H9 (cell line): ENCODE measurements around the gene PRR13. TPM values are rescaled to one million over a fixed set of nuclear protein-coding genes. Genes with fewer than 3 reads are reported as not detected.
"Not testable (repeated sequence)": the region's sequence is repeated elsewhere in the genome, so short reads cannot be mapped to it uniquely, and the experiment has no call there.

ENCODE experiments used
- DNase-seq: peaks from one replicate; pipeline ENCODE4 v3.0.0-alpha.2; 2017
- H2AFZ ChIP-seq: one replicate; pipeline ENCODE4 v1.6.1; 2013; ENCODE audit warnings: mild to moderate bottlenecking, low read length, control low read depth, moderate library complexity
- H2AK5ac ChIP-seq: 2 replicates; pipeline ENCODE4 v1.6.1; 2013; ENCODE audit warnings: low read length, control low read depth, mixed read lengths; ENCODE audit not compliant: insufficient read length
- H2BK120ac ChIP-seq: one replicate; pipeline ENCODE4 v1.6.1; 2013; ENCODE audit warnings: low read depth, mild to moderate bottlenecking, low read length, control low read depth, inconsistent platforms; ENCODE audit not compliant: poor library complexity, severe bottlenecking
- H2BK12ac ChIP-seq: 2 replicates; pipeline ENCODE4 v1.6.1; 2013; ENCODE audit warnings: low read length, control low read depth, mixed read lengths, low read depth; ENCODE audit not compliant: insufficient read length
- H2BK15ac ChIP-seq: 2 replicates; pipeline ENCODE4 v1.6.1; 2013; ENCODE audit warnings: low read depth, low read length, control low read depth
- H2BK20ac ChIP-seq: one replicate; pipeline ENCODE4 v1.6.1; 2013; ENCODE audit warnings: low read depth, mild to moderate bottlenecking, low read length, control low read depth, inconsistent platforms; ENCODE audit not compliant: poor library complexity, severe bottlenecking
- H2BK5ac ChIP-seq: 2 replicates; pipeline ENCODE4 v1.6.1; 2013; ENCODE audit warnings: low read length, control low read depth, mixed read lengths; ENCODE audit not compliant: insufficient read length
- H3K14ac ChIP-seq: 2 replicates; pipeline ENCODE4 v1.6.1; 2013; ENCODE audit warnings: low read length, control low read depth; ENCODE audit not compliant: insufficient read depth
- H3K18ac ChIP-seq: 2 replicates; pipeline ENCODE4 v1.6.1; 2013; ENCODE audit warnings: low read depth, mild to moderate bottlenecking, mixed read lengths, low read length, control low read depth; ENCODE audit not compliant: insufficient read length
- H3K23ac ChIP-seq: 2 replicates; pipeline ENCODE4 v1.6.1; 2013; ENCODE audit warnings: low read length, control low read depth, mixed read lengths, low read depth; ENCODE audit not compliant: insufficient read length
- H3K23me2 ChIP-seq: 2 replicates; pipeline ENCODE4 v1.6.1; 2013; ENCODE audit warnings: low read depth, mild to moderate bottlenecking, mixed read lengths, low read length, control low read depth; ENCODE audit not compliant: insufficient read length, poor library complexity, severe bottlenecking
- H3K27ac ChIP-seq: 2 replicates; pipeline ENCODE4 v1.5.1; 2013; ENCODE audit warnings: low read length, control low read depth, mixed read lengths, low read depth; ENCODE audit not compliant: insufficient read length
- H3K27me3 ChIP-seq: 2 replicates; pipeline ENCODE4 v1.6.1; 2013; ENCODE audit warnings: low read length, control low read depth, inconsistent platforms; ENCODE audit not compliant: insufficient read depth
- H3K4ac ChIP-seq: 2 replicates; pipeline ENCODE4 v1.6.1; 2013; ENCODE audit warnings: low read depth, mild to moderate bottlenecking, control low read depth, inconsistent platforms, low read length, moderate library complexity
- H3K4me1 ChIP-seq: 2 replicates; pipeline ENCODE4 v1.6.1; 2013; ENCODE audit warnings: low read length, control low read depth, inconsistent platforms; ENCODE audit not compliant: insufficient read depth
- H3K4me2 ChIP-seq: 2 replicates; pipeline ENCODE4 v1.6.1; 2013; ENCODE audit warnings: low read length, control low read depth, mixed read lengths; ENCODE audit not compliant: insufficient read length, insufficient read depth
- H3K56ac ChIP-seq: 2 replicates; pipeline ENCODE4 v1.6.1; 2013; ENCODE audit warnings: low read depth, mild to moderate bottlenecking, mixed read lengths, low read length, control low read depth; ENCODE audit not compliant: insufficient read length
- H3K79me1 ChIP-seq: 2 replicates; pipeline ENCODE4 v1.6.1; 2013; ENCODE audit warnings: low read depth, mild to moderate bottlenecking, moderate library complexity, low read length, control low read depth, inconsistent platforms; ENCODE audit not compliant: insufficient read depth, poor library complexity, severe bottlenecking
- H3K79me2 ChIP-seq: 2 replicates; pipeline ENCODE4 v1.6.1; 2013; ENCODE audit warnings: low read length, control low read depth, inconsistent platforms; ENCODE audit not compliant: insufficient read depth
- H3K9ac ChIP-seq: 2 replicates; pipeline ENCODE4 v1.6.1; 2013; ENCODE audit warnings: low read length, control low read depth, mixed read lengths; ENCODE audit not compliant: insufficient read length; ENCODE audit errors: extremely low read depth
- H3K9me3 ChIP-seq: one replicate; pipeline ENCODE4 v1.6.1; 2013; ENCODE audit warnings: low read depth, low read length, inconsistent platforms; ENCODE audit not compliant: control insufficient read depth
- H3T11ph ChIP-seq: one replicate; pipeline ENCODE4 v1.6.1; 2013; ENCODE audit warnings: mild to moderate bottlenecking, low read length, control low read depth, inconsistent platforms
- H4K20me1 ChIP-seq: one replicate; pipeline ENCODE4 v1.6.1; 2013; ENCODE audit not compliant: control insufficient read depth, insufficient read length, insufficient read depth
- H4K5ac ChIP-seq: 2 replicates; pipeline ENCODE4 v1.6.1; 2013; ENCODE audit warnings: low read depth, mild to moderate bottlenecking, mixed read lengths, low read length, control low read depth; ENCODE audit not compliant: insufficient read length
- H4K8ac ChIP-seq: replicated peaks from 2 replicates; pipeline ENCODE4 v1.6.1; 2013; ENCODE audit warnings: low read length, control low read depth, mixed read lengths, low read depth; ENCODE audit not compliant: insufficient read length
- H4K91ac ChIP-seq: 2 replicates; pipeline ENCODE4 v1.6.1; 2013; ENCODE audit warnings: low read depth, mild to moderate bottlenecking, moderate library complexity, mixed read lengths, low read length, control low read depth; ENCODE audit not compliant: insufficient read length
- H3K27ac Mint-ChIP-seq, 3 experiments: 2 replicates in 2 of 3; 3 replicates in 1 of 3; pipeline ENCODE4 v1.8.0; 2020 to 2021; ENCODE audit warnings: mixed read lengths in 3 of 3, mild to moderate bottlenecking in 1 of 3, moderate library complexity in 1 of 3
- H3K27me3 Mint-ChIP-seq: 2 replicates; pipeline ENCODE4 v1.8.0; 2021; ENCODE audit warnings: low read depth, mild to moderate bottlenecking, moderate library complexity, mixed read lengths
- H3K36me3 Mint-ChIP-seq, 3 experiments: 2 replicates in 2 of 3; 3 replicates in 1 of 3; pipeline ENCODE4 v1.8.0; 2020 to 2021; ENCODE audit warnings: low read depth in 3 of 3, mixed read lengths in 3 of 3; ENCODE audit not compliant: insufficient read depth in 1 of 3
- H3K4me1 Mint-ChIP-seq, 2 experiments: 2 replicates each; pipeline ENCODE4 v1.8.0; 2020; ENCODE audit warnings: mixed read lengths in 2 of 2
- H3K4me3 Mint-ChIP-seq, 2 experiments: 2 replicates in 1 of 2; 3 replicates in 1 of 2; pipeline ENCODE4 v1.8.0; 2020 to 2021; ENCODE audit warnings: mild to moderate bottlenecking in 2 of 2, mixed read lengths in 2 of 2, moderate library complexity in 1 of 2
- H3K9me3 Mint-ChIP-seq, 2 experiments: 2 replicates in 1 of 2; 3 replicates in 1 of 2; pipeline ENCODE4 v1.8.0; 2020; ENCODE audit warnings: mild to moderate bottlenecking in 2 of 2, mixed read lengths in 2 of 2, moderate library complexity in 1 of 2
- total RNA-seq: library from RNA; stranded (reverse); gene quantifications from 2 replicates; pipeline ENCODE4 v1.2.1, GENCODE V29; 2021

Gene PRR13
- total RNA-seq, 1 experiment from 2014 or later, result 147 TPM

DNA sequence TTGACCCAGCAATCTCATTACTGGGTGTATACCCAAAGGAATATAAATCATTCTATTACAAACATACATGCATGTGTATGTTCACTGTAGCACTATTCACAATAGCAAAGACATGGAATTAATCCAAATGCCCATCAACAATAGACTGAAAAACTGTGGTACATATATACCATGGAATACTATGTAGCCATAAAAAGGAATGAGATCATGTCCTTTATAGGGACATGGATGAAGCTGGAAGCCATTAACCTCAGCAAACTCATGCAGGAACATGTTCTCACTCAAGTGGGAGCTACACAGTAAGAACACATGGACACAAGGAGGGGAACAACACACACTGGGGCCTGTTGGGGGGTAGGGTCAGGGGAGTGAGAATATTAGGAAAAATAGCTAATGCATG is 2.0 kb upstream of the PRR13 start:
- not testable (repeated sequence) for H3K4ac ChIP-seq, H3K14ac ChIP-seq, H3K4me1 ChIP-seq, H3K79me1 ChIP-seq, H2BK120ac ChIP-seq, H2AFZ ChIP-seq, H3K9me3 ChIP-seq, H3K23me2 ChIP-seq, H4K5ac ChIP-seq, H2BK20ac ChIP-seq, H3K18ac ChIP-seq, H3K27me3 ChIP-seq, H3K4me2 ChIP-seq, H2BK15ac ChIP-seq, H4K20me1 ChIP-seq, H3K27ac ChIP-seq, H4K91ac ChIP-seq, H3K27me3 Mint-ChIP-seq, H2BK12ac ChIP-seq, H2BK5ac ChIP-seq, H3K4me3 Mint-ChIP-seq, H3K27ac Mint-ChIP-seq, DNase-seq, H2AK5ac ChIP-seq, H3K56ac ChIP-seq, H3T11ph ChIP-seq, H3K9ac ChIP-seq, H3K79me2 ChIP-seq, H3K23ac ChIP-seq, H4K8ac ChIP-seq, H3K9me3 Mint-ChIP-seq
- H3K4me1 Mint-ChIP-seq, result peaks cover 17 to 25% of the 10 kb centered on the region in 2 experiments
- peaks cover 12 to 17% (median 14%) of the 10 kb centered on the region in 3 experiments for H3K36me3 Mint-ChIP-seq
